GM21515 (cell line): ENCODE data around the gene APOBEC3A.
"Not testable (repeated sequence)": the region's sequence is repeated elsewhere in the genome, so short reads cannot be mapped to it uniquely, and the experiment has no call there.

Source experiments
- ATAC-seq: cut with Tn5 transposase; IDR thresholded peaks from one replicate; pipeline ENCODE4 v1.9.1; 2021; ENCODE audit not compliant: unreplicated experiment

APOBEC3A gene

DNA sequence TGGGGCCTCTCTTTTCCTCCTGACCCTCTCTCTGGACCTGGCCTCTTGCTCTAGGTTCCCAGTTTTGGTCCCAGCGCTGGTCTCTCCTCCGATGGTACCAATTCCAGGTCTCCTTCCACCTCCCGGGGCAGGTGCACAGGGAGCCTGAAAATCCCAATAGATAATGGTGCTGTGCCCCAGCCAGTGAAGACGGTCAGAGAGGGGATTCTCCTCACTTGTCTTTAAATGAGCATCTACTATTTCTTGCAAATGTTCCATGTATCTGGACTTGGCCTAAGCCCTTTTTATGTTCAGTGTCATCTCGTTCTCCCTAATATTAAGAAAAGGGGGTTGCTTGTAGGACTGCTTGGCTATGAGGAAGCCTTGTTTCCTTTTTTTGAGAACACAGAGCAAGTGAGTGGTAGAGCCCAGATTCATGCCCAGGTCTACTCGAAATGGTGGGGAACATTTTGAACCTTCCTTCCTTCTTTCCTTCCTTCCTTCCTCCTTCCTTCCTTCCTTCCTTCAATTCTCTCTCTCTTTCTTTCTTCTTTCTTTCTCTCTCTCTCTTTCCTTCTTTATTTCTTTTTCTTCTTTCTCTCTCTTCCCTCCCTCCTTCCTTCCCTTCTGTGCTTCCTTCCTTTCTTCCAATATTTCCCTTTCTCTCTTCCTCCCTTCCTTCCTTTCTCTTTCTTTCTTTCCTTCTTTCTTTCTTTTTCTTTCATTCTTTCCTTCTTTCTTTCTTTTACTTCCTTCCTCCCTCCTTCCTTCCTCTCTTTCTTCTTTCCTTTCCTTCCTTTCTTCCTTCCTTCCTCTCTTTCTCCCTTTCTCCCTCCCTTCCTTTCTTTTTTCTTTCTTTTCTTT is 620 bp downstream of the APOBEC3A start:
- no peak for ATAC-seq

DNA sequence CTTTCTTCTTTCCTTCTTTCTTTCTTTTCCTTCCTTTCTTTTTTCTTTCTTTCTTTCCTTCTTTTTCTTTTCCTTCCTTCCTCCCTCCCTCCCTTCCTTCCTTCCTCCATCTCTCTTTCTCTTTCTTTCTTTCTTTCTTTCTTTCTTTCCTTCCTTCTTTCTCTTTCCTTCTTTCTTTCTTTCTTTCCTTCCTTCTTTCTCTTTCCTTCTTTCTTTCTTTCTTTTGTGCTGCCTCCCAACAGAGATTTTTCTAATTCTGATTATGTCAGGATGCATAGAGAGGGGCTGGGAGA is 1.2 kb downstream of the APOBEC3A start:
- not testable (repeated sequence) for ATAC-seq

DNA sequence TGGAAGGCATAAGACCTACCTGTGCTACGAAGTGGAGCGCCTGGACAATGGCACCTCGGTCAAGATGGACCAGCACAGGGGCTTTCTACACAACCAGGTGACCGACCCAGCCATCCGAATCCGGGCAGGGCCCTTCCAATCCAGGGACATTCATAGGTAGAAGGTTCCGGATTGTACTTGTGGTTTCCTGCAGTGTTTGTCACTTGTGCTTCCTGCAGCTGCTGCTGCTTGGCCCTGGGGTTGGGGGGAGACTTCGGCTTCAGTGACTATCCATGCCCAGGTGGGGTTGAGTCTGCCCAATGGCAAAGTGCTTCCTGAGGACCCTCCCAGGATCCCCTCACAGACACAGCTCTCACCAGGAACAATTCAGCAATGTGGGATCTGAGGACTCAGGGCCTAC is 2.2 kb downstream of the APOBEC3A start:
- no peak for ATAC-seq

DNA sequence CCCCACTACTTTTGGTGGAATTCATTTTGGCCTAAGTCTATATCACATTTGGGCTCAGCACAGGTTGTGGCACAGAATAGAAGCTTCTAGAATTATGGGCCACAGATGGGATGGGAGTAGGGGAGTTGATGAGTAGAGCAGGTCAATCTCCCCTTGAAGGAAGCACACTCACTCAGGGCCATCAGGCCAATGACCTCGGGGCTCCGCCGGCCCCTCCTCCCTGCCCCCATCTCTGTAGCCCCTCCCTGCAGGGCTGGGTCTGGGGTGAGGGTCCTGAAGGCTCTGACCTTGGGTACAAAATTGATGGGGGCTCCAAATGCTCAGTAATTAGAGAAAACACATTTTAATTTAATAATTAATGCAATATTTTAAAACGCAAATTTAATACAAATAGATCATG is 3.3 kb downstream of the APOBEC3A start:
- ATAC-seq = not testable (repeated sequence)

DNA sequence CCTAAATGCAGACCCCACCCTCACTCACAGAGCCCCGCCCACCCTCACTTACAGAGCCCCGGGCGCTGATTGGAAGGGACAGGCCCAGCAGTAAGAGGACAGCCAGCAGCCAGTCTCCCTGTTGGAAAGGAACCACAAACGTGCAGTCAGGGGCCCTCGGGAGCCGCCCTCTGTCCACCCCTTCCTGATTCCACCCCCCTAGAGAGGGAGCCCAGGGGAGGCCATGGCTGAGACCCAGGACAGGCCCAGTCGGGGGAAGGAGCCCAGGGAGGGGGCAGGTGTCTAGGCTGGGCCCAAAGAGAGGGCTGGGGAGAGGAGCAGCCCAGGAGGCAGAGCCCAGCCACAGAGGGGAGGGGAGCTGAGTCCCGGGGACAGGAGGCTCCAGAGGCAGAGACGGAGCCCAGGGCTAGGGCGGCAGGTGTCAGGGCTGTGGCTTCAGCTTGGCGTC is 5.9 kb downstream of the APOBEC3A start:
- ATAC-seq = not testable (repeated sequence)

DNA sequence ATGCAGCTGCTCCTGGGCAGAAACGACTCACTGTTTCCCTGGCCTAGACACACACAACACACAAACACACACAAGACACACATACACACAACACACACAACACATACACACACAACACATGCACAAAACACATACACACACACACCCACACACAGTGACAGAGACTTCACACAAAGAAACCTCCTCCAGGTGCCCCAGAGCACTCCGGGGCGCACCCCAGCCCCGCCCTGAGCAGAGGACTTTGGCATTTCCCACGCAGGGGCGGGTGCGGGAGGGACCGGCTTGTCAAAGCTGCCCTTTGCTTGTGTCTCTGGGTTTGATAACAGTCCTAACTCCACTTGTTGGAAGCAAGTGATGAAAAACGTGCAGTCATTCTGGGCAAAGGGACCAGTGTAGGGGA is 6.5 kb downstream of the APOBEC3A start:
- no peak for ATAC-seq

DNA sequence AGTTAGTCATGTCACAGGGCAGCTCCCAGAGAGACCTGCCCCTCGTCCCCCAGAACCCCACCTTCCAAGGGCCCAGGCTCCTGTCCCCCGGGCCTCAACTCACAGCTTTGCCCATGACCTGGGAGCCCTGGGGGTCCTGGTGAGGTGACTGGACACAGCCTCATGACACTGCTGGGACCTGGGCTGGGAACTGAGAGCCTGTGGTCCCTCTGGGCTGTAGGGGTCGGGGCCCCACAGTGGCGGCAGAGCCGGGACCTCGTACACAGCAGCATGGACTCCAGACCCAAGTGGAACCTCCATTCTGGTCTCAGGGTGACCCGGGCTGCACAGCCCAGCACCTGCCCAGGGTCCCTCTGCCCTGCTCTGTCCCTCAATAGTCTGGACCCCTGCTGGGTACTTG is 6.9 kb downstream of the APOBEC3A start:
- no peak for ATAC-seq

DNA sequence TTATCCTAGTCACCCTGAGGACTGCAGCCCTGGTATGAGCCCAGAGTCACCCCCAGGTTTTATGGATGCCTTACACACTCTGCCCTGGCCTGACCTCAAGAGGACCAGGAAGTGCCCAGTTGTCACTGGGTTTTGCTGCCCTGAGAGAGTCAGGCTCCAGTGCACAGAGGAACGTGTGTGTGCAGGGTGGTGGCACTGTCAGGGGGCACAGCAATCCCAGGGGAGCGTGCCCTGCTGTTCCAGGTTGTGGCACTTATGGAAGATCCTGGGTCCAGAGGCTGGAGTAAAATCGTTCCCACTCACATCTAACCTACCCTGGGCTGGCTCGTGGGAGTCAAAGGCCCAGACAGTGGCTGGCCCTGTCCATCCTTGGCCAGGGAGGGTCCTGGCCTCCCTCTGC is 7.6 kb downstream of the APOBEC3A start:
- ATAC-seq = no peak

DNA sequence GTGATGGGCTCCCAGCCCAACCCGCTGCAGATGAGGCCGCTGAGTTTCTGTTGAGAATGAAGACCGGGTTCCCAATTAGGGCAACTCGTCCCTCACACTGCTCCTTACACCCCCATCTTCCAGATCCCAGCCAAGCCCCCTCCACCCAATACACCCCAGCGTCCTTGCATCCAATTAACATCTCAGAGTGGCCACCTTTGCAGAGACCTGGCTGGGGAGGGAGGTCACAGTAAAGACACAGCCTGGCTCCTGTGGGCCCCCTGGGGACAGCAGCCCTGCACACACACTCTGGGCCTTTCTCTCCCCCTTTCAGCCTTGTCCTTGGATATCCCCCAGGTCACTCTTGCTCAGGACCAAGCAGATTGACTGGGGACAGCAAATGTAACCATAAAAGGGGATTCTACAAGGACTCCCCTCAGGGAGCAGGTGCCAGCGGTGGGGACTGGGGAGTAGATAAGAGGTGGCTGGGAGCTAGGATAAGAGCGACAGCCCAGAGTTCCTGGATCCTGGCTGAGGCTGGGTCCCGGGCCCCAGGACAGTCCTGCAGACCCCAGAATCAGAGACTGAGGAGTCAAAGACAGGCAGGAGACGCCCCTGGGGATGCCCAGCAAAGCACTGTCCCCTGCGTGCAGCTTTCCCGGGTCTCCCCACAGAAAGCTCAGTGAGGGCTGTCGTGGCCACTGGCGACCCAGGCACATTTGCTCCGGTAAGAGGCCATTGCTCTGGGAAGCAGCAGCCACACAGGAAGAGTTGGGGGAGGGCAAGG is 8.4 kb downstream of the APOBEC3A start:
- no peak for ATAC-seq

DNA sequence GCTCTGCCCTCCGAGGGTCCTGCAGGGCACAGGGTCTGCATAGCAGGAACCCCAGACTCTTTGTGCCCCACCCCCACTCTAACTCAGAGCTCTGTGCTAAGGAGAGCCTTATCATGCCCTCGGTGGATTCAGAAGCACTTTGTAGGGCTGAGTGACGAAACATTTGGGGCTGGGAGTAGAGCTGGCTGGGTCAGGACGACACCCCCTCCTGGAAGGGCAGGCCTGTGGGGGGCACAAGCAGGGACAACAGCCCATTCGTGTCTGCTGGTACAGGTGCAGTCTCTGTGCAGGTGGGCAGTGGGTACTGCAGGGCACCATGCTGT is 8.9 kb downstream of the APOBEC3A start:
- ATAC-seq = no peak

DNA sequence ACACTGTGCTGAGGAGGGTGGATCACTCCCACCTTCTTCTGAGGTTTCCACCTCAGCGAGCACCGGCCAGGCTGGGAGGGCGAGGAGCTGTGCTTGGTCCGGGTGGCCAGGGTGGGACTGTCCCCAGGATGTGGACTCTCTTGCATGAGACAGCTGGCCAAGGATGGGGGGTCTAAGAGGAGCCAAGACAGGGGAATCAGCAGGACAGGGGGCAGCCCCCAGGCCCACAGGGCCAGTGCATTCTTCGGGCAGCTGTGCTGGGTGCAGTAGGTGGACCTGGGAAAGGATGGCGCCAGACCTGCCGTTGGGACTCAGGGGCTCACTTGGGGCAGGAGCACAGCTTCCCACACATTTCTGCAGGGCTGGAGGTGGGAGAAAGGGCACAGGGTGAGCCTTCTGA is 9.5 kb downstream of the APOBEC3A start:
- ATAC-seq = no peak

DNA sequence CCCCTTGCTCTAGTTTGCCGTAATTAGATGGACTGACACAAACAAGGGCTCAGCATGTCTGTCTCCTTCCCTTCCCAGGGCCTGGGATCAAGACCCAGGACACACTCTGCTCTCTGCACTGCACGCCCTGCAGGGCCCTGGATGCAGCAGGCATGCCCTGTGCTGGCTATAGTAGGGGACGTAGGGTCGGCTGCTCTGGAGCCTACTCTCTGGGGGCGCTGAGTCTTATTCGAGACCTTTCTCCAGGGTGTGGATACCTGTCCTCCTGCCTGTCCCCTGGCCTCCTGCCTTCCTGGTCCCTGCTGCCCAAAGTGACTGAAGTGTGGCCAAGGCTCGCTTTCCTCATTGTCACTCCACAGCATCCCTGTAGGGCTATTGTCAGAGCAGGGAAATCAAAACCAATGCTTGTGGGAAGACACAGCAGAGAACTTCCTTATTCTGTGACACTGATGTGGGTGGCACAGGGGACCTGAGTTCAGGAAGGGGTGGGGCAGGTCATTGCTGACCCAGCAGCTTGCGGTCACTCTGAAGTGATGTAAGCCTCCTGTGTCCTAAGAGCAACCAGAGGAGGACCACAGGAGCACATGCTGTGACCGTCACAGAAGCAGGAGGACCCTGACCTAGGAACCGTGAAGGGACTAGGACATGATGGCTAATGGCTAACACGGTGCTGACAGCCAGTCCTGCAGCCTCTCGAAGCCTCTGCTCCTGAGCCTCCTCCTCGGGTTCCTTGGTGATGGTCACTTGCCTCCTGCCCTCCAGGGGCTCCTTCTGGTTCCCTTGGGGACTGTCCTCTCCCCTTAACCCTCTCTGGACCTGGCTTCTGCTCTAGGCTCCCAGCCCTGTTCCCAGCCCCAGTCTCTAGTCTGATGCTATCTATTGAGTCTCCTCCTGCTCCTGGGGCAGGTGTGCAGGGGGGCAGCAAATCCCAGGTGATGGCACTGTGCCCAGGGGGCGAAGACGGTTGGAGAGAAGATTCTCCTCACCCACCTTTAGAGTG is 10.3 kb downstream of the APOBEC3A start:
- ATAC-seq = no peak

DNA sequence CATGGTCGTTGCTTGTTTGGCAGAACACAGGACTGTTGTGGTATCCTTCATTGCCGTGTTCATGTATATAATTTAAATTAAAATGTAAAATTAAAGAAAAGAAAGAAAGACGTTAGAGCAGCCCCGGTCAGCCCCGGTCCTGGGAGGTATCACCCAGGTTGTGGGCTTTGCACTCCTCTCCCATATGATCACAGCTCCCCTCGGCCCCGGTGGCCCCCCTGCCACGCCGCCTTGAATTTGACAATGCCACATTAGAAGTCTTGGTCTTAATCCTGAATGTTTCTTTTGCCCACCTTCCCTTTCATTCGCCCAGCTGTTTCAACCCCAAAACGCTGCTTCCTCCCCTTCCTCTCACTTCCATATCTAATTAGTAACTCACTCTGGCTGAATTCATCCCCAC is 11.4 kb downstream of the APOBEC3A start:
- ATAC-seq = no peak

DNA sequence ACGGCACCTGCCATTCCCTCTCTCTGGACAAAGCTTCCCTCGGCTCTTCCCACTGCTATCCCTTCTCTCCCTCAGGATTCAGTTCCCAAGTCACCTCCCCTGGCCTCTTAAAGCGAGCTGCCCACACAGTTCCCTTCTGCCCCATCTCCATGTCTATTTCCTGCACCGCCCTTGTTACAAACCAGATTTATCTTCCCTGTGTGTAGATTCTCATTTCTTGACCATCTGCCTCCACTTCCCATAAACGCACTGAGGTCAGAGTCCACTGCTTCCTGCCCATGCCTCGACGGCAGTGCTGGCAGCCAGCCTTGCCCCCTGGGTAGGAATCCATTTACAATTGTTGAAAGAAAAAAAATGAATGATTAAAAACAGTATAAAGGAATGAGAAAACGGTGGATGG is 13.1 kb downstream of the APOBEC3A start:
- ATAC-seq = no peak

DNA sequence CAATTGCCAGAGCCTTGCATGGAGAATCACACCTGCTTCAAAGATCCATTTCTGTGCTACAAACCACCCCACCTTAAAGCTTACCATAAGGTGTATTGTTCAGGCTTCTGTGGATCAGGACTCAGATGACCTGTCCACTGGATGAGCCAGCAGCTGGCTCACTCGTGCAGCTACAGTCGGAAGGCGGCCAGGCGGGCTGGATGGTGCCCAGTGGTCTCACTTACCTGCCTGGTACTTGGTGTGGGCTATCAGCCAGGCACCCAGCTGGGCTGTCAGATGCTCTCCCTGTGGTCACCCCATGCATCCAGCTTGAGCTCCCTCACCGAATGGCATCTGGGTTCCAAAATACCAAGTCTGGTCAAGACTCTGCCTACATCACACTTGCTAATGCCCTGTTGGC is 13.8 kb downstream of the APOBEC3A start:
- ATAC-seq = no peak

DNA sequence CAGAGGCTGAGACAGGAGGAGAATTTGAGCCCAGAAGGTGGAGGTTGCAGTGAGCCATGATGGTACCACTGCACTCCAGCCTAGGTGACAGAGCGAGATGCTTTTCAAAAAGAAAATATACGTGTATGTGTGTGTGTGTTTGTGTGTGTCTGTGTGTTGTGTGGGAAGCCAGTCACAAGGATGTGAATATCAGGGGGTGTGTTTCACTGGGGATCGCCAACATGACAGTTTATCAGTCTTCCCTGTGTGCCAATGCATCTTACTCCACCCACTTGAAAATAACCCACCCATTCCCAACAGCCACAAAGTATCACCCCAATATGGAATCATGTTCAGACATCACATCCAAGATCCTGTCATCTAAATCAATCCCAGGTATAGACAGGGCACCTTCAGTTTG is 14.4 kb downstream of the APOBEC3A start:
- ATAC-seq = no peak

DNA sequence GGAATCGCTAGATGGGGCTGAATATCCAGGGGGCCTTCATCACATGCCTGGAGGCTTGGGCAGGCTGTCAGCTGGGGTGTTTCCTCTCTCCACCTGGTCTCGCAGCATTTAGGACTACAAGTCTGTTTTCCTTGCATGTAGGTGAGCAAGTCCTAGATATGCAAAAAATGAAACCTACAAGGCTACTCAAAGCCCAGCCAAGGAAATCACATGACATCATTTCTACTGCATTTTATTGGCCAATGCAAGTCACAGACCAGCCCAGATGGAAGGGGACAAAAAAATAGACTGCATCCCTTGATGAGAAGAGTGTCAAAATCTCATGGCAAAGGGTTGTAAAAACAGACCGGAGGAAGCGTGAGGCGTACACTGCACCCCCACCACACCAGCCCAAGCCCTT is 15.1 kb downstream of the APOBEC3A start:
- no peak for ATAC-seq

DNA sequence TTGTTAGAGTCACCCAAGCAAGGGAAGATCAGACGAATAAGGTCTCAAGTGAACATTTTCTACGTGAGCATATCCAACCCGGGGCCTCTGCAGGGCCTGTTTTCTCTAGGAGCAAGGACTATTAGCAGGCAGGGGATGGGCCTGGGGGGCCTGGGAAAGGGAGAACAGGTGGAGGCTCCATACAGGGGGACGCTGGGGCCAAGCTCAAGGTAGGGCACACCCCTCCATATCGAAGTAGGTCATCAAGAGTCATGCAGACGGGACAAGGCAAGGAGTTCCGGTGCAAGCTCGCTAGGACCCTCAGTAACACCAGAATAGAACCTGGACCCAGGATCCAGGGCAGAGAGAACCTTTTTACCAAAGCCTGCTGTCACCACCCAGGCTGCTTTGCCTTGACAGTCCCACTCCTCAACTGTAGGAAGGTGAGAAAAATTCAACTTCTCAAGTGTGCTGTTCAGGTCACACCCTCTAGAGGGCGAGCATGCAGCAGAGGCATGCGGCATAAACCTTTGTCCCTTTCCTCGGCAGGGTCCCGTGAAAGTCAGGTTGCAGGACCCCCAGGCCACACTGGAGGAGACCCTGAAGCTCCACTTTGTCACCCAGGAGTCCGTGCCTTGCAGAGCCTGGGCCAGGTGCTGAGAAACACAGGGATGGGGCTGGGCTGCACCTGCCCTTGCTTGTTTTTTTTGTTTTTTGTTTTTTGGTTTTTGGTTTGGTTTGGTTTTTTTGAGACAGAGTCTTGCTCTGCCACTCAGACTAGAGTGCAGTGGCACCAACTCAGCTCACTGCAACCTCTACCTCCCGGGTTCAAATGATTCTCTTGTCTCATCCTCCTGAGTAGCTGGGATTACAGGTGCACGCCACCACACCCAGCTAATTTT is 16.1 kb downstream of the APOBEC3A start:
- no peak for ATAC-seq

DNA sequence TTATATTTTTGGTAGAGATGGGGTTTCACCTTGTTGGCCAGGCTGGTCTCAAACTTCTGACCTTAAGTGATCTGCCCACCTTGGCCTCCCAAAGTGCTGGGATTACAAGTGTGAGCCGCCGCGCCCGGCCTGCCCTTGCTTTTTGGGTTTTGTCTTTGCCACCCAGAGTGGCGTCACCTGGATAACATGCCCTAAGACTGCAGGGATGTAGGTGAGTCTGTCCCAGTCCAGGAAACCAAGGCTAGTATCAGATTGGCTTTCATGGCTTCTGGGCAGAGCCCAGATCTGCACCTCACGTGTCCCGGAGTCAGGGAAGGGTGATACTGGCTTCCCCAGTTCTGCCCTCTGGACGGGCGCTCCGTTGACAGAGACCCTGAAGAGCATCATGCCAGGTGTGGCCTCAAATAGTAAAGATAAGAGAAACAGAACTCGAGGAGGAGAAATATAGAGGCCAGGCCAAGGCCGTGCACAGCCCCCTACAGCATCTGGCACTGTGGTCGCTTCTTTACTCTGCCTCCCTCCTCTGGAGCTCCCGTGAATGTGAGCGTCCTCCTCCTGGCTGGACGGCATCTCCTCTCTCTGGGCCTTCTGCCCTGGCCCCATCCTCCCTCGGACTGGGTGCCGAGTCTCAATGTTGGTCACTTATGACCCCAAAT is 16.9 kb downstream of the APOBEC3A start:
- no peak for ATAC-seq

DNA sequence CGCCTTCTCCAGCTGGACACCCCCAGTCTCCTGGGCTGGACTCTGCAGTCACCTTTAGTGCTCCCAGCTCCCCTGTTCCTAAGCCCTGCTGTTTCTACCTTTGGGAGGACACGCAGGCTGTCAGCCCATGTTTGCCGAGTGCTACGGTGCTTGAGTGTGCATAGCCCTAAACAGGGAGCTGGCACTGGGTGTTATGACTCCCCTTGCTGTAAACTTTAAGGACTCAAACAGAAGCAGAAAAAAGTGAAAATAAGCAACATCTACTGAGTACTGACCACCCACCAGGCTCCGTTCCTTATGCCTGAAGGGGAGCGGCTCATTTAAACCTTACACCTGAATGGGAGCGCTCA is 17.4 kb downstream of the APOBEC3A start:
- no peak for ATAC-seq
